HG03064 (cell line): ENCODE results near the gene GPR119.
A peak's percentile ranks its signal among the peaks of the same experiment; 100 is the strongest.
"Not testable (repeated sequence)": the region's sequence is repeated elsewhere in the genome, so short reads cannot be mapped to it uniquely, and the experiment has no call there.

ENCODE experiments used
- ATAC-seq: cut with Tn5 transposase; IDR thresholded peaks from one replicate; pipeline ENCODE4 v1.9.1; 2021; ENCODE audit warnings: low read depth; ENCODE audit not compliant: unreplicated experiment

Gene GPR119

GRCh38 chrX:130340271-130340670 is 45.2 kb downstream of the GPR119 start:
- no peak for ATAC-seq

- peak; percentile 99 for ATAC-seq
Observed at GRCh38 chrX:130339408-130340222, 45.9 kb downstream of the GPR119 start, which contains the start of gene SLC25A14. SLC25A14 (plus strand) TSS chrX:130339919; CDS start chrX:130340279, 360 bp downstream.

GRCh38 chrX:130338869-130339268 is 46.6 kb downstream of the GPR119 start:
- ATAC-seq = not testable (repeated sequence)

- no peak for ATAC-seq
Observed at GRCh38 chrX:130336531-130336930, 48.9 kb downstream of the GPR119 start.
